NT2/D1 (cell line): ENCODE measurements around the gene TNFRSF6B.

Experiments
- SUZ12 ChIP-seq: IDR thresholded peaks from 2 replicates; pipeline ENCODE4 v1.6.1; 2011; ENCODE audit not compliant: insufficient read length, insufficient read depth; ENCODE audit errors: extremely low read depth
- ZNF274 ChIP-seq: IDR thresholded peaks from 2 replicates; pipeline ENCODE4 v1.6.1; 2011; ENCODE audit warnings: mild to moderate bottlenecking, low read depth, low read length

GRCh38 chr20:63653974-63654668 is 42.3 kb upstream of the TNFRSF6B start:
- no peak for TF ChIP-seq SUZ12
- no peak for TF ChIP-seq ZNF274
